Measurements from ENCODE around the gene NUDT17. TPM values are rescaled to one million over a fixed set of nuclear protein-coding genes. Genes with fewer than 3 reads are reported as not detected.

Gene NUDT17
- total RNA-seq, 1 experiment from 2014 or later: 1.8 TPM

- TF ChIP-seq REST (IDR thresholded peaks at IDR 0.05; ENCODE audit: low read depth) (no peak), MAX (IDR thresholded peaks at IDR 0.05) (no peak), FOSL1 (IDR thresholded peaks at IDR 0.05; ENCODE audit: low read depth) (no peak)
Measured at GRCh38 chr1:145863282-145864018, 18.0 kb downstream of the NUDT17 start (continued).

- ATAC-seq (no peak), DNase-seq (ENCODE audit: low read depth, low spot score) (no peak)
- Histone ChIP-seq H3K27ac (ENCODE audit: low read depth, low read length) (no peak overlapping the region), H3K79me2 (ENCODE audit: insufficient read depth, low read length) (no peaks in the 10 kb centered on the region), H3K9me3 (ENCODE audit: control insufficient read depth in 1 of 2, insufficient read depth in 1 of 2, low read depth in 1 of 2, low read length in 2 of 2) (no peaks in the 10 kb centered on the region), H4K20me1 (ENCODE audit: insufficient read depth) (no peaks in the 10 kb centered on the region), H2AFZ (ENCODE audit: low read depth, low read length, poor library complexity, severe bottlenecking) (no peak overlapping the region), H3K9me2 (ENCODE audit: insufficient read depth) (no peaks in the 10 kb centered on the region), H3K36me3 (ENCODE audit: control insufficient read depth in 1 of 2, insufficient read depth in 2 of 2, low read length in 2 of 2) (no peaks in the 10 kb centered on the region), H3K4me2 (ENCODE audit: low read length) (no peak overlapping the region), H3K4me1 (ENCODE audit: control insufficient read depth in 1 of 2, insufficient read depth in 2 of 2, low read length in 2 of 2) (no peaks in the 10 kb centered on the region), H3K27me3 (ENCODE audit: insufficient read depth, low read length) (no peaks in the 10 kb centered on the region), H3K4me3 (replicated peaks in 1 of 2; ENCODE audit: low read depth in 1 of 2, low read length in 2 of 2) (no peak overlapping the region), H3K9ac (ENCODE audit: low read length) (no peak overlapping the region)
- RAD21 ChIA-PET (ENCODE audit: low non-redundant PET in 1 of 2, low total read pairs in 2 of 2, uncharacterized antibody in 2 of 2, unreplicated experiment in 2 of 2): no interaction called here
- CTCF ChIA-PET: no interaction called here
- POLR2A ChIA-PET: interaction anchor here (1.1 kb wide), 1 partner anchor 183 kb away, joined by 3 read pairs; no protein-coding TSS in a partner anchor
- BruUV-seq (replicated peaks): no TSS peak
- intact Hi-C loops (cut with micrococcal nuclease): no loop called here
- TF ChIP-seq TCF7L2 (IDR thresholded peaks at IDR 0.05; ENCODE audit: borderline replicate concordance, extremely low read depth, insufficient read depth, insufficient read length): no peak
- no peak for TF ChIP-seq EZH2 (IDR thresholded peaks at IDR 0.05)
- no peak for TF ChIP-seq ELF1 (IDR thresholded peaks at IDR 0.05; ENCODE audit: borderline replicate concordance, low read depth)
- TF ChIP-seq ATF3 (IDR thresholded peaks at IDR 0.05): no peak
- no peak for TF ChIP-seq JUND (IDR thresholded peaks at IDR 0.05)
- TF ChIP-seq REST (IDR thresholded peaks at IDR 0.05; ENCODE audit: low read depth): no peak
- TF ChIP-seq POLR2A (IDR thresholded peaks at IDR 0.05; ENCODE audit: borderline replicate concordance, extremely low read depth, insufficient read depth, insufficient read length): no peak
- TF ChIP-seq EZH2phosphoT487 (IDR thresholded peaks at IDR 0.05; ENCODE audit: borderline replicate concordance): no peak
- no peak for TF ChIP-seq ZBTB33 (IDR thresholded peaks at IDR 0.05; ENCODE audit: extremely low read depth, insufficient replicate concordance, low read length)
- no peak for TF ChIP-seq SP1 (IDR thresholded peaks at IDR 0.05; ENCODE audit: low read depth)
- no peak for TF ChIP-seq POLR2AphosphoS5 (IDR thresholded peaks at IDR 0.05; ENCODE audit: low read depth, low read length)
- no peak for TF ChIP-seq CEBPB (IDR thresholded peaks at IDR 0.05; ENCODE audit: low read depth)
- TF ChIP-seq YY1 (IDR thresholded peaks at IDR 0.05; ENCODE audit: extremely low read depth, insufficient replicate concordance, low read depth, low read length): no peak
Measured at GRCh38 chr1:145868232-145868631, 22.8 kb downstream of the NUDT17 start.

All from HCT116 (cell line).